HG02884 (cell line): Measurements from ENCODE around the gene LRMDA.

Source experiments
- ATAC-seq: cut with Tn5 transposase; IDR thresholded peaks from one replicate; pipeline ENCODE4 v1.9.1; 2021; ENCODE audit warnings: mild to moderate bottlenecking, moderate library complexity; ENCODE audit not compliant: unreplicated experiment

LRMDA gene

GRCh38 chr10:76086761-76087639 lies 655.6 kb downstream of the LRMDA start:
- no peak for ATAC-seq

GRCh38 chr10:76088008-76088407 lies 656.6 kb downstream of the LRMDA start:
- no peak for ATAC-seq

GRCh38 chr10:76088980-76089379 lies 657.6 kb downstream of the LRMDA start:
- ATAC-seq: no peak

GRCh38 chr10:76089556-76090180 lies 658.2 kb downstream of the LRMDA start:
- ATAC-seq: no peak

GRCh38 chr10:76091926-76092325 lies 660.5 kb downstream of the LRMDA start:
- ATAC-seq: no peak

- ATAC-seq: no peak
Measured at GRCh38 chr10:76106611-76107010, 675.2 kb downstream of the LRMDA start.

- no peak for ATAC-seq
Measured at GRCh38 chr10:76108563-76109359, 677.3 kb downstream of the LRMDA start.

GRCh38 chr10:76111404-76111803 lies 680.0 kb downstream of the LRMDA start:
- ATAC-seq: no peak

- no peak for ATAC-seq
Measured at GRCh38 chr10:76111986-76112825, 680.8 kb downstream of the LRMDA start.

GRCh38 chr10:76112826-76113150 lies 681.4 kb downstream of the LRMDA start:
- ATAC-seq: no peak

GRCh38 chr10:76113952-76114351 lies 682.5 kb downstream of the LRMDA start:
- no peak for ATAC-seq

GRCh38 chr10:76114581-76115001 lies 683.2 kb downstream of the LRMDA start:
- ATAC-seq: no peak

- no peak for ATAC-seq
Measured at GRCh38 chr10:76115131-76115470, 683.7 kb downstream of the LRMDA start.

- no peak for ATAC-seq
Measured at GRCh38 chr10:76115471-76116155, 684.2 kb downstream of the LRMDA start.

- no peak for ATAC-seq
Measured at GRCh38 chr10:76116523-76116922, 685.1 kb downstream of the LRMDA start.

GRCh38 chr10:76117949-76118348 lies 686.5 kb downstream of the LRMDA start:
- ATAC-seq: no peak

GRCh38 chr10:76119036-76119435 lies 687.6 kb downstream of the LRMDA start:
- ATAC-seq: no peak

GRCh38 chr10:76119515-76119914 lies 688.1 kb downstream of the LRMDA start:
- ATAC-seq: no peak

GRCh38 chr10:76122056-76122455 lies 690.6 kb downstream of the LRMDA start:
- ATAC-seq: no peak

- ATAC-seq: no peak
Measured at GRCh38 chr10:76124280-76124679, 692.9 kb downstream of the LRMDA start.
